T follicular helper cell (primary cell): Measurements from ENCODE around the gene CERCAM.
"Not testable (repeated sequence)": the region's sequence is repeated elsewhere in the genome, so short reads cannot be mapped to it uniquely, and the experiment has no call there.

ENCODE experiments used
- DNase-seq: peaks from one replicate; pipeline ENCODE4 v3.0.0-alpha.2; 2020; ENCODE audit warnings: low read depth

CERCAM gene

DNA sequence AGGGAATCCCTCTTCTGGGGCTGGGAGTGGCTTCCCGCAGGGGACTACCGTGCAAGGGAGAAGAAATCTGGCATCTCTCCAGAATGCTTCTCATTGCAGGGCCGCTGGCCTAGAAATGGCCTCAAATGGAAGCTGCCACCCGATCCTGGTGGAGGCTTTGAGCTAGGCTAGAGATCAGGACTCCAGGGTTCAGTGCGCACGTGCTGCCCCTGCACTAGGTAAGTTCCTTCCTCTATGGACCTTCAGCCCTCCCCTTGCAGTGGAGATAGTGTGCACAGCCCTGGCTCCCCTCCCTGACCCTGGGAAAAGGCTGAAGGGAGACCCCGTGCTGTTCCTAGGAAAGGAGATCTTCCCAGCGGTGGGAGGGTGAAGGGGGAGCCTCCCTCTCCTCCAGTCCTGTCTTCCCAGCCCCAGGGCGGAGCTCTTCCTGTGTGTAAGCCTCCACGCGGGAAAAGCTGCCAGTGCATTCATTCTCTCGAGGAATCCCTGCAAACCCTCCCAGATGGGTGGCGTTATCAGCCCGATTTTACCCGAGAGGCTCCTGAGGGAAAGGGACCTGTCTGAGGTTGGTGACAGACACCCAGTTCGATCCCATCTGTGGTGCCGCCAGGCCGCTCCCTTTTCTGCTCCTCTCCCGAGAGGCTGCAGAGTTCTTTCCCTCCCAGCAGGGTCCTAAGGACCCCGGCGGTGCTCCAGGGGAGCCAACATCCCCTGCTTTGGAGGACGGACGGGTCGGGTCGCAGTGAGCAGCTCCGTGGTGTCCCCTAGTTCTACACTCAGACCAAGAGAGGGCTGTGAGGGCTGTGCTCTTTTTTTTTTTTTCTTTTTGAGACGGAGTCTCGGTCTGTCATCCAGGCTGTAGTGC, 1.4 kb upstream of the CERCAM start:
- DNase-seq = no peak

- DNase-seq = peak; percentile 28
These were observed 502 bp upstream of the CERCAM start for GRCh38 chr9:128420060-128420650.

DNA sequence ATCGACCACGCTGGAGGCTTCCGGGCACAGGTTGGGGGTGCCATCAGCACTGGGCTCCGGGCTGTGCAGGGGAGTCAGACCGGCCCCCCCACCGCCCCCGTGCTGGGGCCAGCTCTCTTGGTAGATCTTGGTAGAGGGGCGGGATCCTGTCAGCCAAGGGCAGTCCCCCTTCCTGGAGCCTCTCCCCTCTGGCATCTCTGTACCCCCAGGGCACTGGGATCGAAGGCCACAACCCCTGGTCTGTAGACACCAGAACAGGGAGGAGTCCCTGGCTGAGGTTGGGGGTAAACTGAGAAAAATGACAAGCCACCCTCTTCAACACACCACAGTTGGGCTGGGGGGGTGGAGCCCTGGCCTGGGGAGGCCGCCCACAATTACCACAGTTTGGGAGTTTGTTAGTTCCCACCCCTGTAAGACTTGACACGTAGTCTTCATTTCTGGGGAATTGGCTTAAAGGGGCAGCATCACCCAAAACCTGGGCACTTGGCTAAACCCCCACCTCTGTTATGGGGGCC, 882 bp downstream of the CERCAM start:
- DNase-seq = no peak

DNA sequence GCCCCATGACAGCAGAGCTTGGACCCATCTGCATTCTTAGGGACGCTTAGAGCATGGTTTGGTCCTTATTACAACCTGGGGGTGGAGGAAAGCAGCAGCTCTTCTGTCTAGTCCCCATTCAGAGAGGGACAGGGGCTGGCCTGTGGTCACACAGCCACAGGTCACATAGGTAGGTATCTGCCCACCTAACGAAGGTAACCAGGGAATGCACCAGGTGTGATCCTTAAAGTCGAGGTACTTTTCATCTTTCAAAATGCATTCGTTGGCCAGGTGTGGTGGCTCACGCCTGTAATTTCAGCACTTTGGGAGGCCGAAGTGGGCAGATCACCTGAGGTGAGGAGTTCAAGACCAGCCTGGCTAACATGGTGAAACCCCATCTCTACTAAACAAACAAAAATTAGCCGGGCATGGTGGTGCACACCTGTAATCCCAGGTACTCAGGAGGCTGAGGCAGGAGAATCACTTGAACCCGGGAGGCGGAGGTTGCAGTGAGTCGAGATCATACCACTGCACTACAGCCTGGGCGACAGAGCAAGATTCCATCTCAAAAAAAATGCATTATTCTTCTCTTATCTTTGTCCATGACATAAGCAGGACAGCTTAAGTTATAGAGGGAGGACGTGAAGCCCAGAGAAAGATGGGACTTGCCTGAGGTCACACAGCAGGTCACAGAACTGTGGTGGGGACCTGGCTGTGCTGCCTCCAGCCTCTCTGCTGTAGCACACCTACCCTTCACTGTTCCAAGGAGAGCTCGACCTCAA, 1.5 kb downstream of the CERCAM start:
- DNase-seq = not testable (repeated sequence)

DNA sequence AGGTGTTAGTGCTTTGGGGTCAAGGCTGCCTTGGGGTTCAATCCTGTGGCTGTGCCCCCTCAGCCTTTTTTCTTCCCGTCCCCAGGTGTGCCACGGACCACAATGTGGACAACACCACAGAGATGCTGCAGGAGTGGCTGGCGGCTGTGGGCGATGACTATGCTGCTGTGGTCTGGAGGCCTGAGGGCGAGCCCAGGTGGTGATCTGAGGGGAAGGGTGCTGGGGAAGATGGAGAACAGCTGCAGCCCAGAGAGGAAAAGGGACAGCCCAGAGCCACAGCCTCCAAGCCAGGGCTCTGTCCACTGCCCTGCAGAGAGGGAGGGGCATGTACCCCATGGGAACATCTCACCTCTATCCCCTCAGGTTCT, 2.1 kb downstream of the CERCAM start:
- no peak for DNase-seq

GRCh38 chr9:128423356-128423755, 2.7 kb downstream of the CERCAM start:
- not testable (repeated sequence) for DNase-seq

- no peak for DNase-seq
These were observed 3.7 kb downstream of the CERCAM start for GRCh38 chr9:128424268-128424780.

GRCh38 chr9:128428644-128429512, 8.2 kb downstream of the CERCAM start:
- no peak for DNase-seq

DNA sequence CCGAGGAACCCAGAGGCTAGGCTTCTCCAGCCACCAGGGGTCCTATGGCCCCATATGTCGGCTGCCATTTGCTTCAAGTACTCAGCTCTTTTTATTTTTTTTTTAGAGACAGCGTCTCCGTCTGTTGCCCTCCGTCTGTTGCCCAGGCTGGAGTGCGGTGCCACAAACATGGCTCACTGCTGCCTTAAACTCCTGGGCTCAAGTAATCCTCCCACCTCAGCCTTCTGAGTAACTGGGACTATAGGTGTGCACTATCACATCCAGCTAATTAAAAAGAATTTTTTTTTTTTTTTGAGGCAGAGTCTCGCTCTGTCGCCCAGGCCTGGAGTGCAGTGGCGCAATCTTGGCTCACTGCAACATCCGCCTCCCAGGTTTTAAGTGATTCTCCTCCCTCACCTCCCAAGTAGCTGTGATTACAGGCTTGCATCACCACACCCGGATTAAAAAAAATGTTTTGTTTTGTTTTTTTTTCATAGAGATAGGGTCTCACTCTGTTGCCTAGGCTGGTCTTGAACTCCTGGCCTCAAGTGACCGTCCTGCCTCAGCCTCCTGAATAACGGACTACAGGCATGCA, 8.9 kb downstream of the CERCAM start:
- no peak for DNase-seq

DNA sequence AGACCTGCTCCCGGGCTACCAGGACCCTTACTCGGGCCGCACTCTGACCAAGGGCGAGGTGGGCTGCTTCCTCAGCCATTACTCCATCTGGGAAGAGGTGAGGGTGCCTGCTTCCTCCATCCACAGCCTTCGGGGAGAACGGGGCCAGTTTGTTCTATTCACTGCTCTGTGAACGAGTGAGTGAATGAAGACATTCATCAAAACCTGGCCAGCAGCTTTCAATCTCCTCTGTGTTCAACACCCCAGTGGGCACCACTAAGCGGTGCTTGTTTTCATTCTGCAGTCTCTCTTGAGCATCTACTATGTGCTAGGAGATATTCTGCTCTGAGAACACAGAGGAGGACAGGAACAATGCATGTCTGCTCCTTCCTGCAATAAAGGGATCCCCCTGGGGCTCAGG, 10.6 kb downstream of the CERCAM start:
- no peak for DNase-seq

- no peak for DNase-seq
These were observed 13.7 kb downstream of the CERCAM start for GRCh38 chr9:128434340-128434739.

- no peak for DNase-seq
These were observed 15.0 kb downstream of the CERCAM start for GRCh38 chr9:128435611-128436010.

DNA sequence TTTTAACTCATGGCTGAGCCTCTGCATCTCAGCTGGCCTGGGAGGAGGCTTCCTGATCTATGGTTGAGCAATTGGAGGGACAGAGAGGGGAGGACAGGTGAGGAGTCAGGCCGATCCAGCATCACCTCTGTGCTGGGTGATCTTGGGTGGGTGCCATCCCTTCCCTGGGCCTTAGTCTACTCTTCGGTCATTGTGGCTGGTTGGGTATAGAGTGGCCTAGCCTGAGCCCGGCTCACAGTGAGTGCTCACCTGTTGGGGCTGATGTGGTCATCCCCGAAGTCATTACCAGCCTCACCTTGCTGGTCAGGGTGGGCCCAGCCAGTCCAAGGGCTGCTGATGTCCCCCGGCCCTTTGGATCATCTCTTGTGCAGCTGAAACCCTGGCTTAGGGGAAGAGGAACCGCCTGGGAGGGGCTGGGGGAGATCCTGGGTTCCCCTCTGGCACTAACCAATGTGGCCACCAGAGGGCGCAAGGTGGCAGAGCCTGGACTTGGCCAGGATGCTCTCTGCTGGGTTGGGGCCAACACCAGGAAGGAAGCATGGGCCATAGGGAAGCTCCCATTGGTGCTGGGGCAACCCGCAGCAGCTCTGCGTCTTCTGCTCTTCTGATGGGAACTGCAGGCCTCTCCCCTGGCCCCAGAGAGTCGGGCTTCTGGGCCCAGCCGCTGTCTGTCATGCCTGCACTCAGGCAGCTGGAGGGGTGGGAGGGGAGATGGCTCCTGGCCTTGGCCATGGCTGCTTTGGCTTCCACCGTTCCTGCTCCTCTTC, 17.9 kb downstream of the CERCAM start:
- DNase-seq = peak; percentile 69

GRCh38 chr9:128439273-128439672, 18.6 kb downstream of the CERCAM start:
- no peak for DNase-seq

DNA sequence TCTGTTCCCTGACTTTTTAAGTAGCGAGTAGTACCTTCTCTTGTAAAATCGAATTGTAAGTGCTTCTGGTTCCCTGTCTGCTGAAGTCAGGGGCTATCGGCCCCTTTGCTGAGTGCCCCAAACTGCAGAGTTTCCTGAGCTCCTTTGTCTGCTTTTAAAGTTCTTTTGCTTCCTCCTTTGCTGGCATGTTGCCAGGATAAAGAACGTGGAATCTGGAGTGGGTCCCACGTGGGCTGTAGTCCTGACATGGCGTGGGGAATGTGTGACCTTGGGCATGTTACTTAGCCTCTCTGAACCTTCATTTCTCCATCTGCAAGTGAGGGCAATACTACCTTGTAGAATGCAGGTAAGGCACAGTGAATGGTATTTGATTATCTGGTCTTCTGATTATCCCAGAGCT, 21.5 kb downstream of the CERCAM start:
- DNase-seq = no peak

DNA sequence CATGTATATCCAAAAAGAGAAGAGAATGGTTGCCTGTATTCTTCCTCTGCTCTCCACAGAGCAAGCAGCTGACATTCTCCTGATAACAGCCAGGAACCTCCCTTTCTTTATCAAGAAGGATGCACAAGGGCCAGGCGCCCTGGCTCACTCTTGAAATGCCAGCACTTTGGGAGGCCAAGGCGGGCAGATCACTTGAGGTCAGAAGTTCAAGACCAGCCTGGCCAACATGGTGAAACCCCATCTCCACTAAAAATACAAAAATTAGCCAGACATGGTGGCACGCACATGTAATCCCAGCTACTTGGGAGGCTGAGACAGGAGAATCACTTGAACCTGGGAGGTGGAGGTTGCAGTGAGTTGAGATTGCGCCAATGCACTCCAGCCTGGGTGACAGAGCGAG, 25.8 kb downstream of the CERCAM start:
- not testable (repeated sequence) for DNase-seq

DNA sequence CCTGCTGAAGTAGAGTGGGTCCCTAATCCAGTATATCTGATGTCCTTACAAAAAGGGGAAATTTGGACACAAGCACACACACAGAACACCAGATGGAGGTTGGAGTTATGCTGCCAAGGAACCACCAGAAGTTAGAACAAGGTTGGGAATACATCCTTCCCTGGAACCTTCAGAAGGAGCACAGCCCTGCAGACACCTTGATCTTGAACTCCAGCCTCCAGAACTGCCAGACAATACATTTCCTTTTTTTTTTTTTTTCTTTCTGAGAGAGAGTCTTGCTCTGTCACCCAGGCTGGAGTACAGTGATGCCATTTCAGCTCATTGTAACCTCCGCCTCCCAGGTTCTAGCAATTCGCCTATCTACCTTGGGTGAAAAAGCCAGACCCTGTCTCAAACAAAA, 28.1 kb downstream of the CERCAM start:
- DNase-seq = no peak

DNA sequence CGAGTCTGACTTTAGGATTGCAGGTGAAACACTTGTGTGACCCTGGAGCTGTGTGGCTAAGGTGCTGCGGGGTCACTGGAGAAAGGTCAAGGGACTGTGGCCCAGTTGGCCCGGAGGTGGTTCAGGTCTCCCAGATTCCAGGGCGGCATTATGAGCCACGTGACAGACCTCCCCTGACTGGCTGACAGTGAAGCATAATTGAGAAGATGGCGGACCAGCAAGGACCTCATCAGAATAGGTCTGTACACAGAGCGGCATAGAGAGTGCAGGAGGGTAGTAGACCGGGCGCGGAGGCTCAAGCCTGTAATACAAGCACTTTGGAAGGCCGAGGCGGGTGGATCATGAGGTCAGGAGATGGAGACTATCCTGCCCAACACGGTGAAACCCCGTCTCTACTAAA, 34.3 kb downstream of the CERCAM start:
- no peak for DNase-seq

- DNase-seq = peak; percentile 99
These were observed 35.4 kb downstream of the CERCAM start, which contains the start of gene ODF2 for GRCh38 chr9:128455849-128456612. TSS of gene ODF2 (plus strand) at chr9:128456006. CDS start at chr9:128456092, 86 bp downstream.
